ENCODE measurements around the gene NAXD.
"Not testable (repeated sequence)": the region's sequence is repeated elsewhere in the genome, so short reads cannot be mapped to it uniquely, and the experiment has no call there.

NAXD gene

DNA sequence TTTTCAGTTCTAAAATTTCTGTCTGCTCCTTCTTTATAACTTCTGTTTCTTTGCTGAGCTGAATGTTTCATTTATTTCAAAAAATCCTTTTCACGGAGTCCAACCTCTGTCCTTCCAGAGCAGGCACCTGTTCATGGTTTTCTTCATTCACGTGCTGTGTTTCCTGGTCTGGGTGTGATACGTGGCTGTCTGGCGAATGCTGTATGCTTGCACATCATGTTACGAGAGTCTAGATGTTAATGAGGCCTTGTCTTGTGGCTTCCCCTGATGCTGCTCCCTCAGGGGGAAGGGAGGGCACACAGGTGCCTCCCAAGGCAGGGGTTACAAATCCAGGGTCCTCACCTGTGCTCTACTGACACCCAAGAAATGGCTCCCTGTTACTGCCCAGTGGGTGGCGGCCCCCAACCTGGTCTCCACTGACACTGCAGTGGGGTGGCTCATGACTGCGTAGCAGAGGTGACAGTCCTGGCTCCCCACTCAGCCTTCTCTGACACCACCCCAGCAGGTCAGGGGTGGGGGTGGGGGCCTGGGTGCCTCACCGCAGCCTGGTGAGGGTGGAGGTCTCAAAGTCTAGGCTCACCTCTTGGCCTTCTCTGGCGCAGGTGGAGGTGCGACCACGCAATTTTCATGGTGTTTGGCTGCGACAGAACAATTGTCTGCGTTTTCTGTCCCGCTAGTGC, 33.7 kb upstream of the NAXD start:
- H3K9me3 Mint-ChIP-seq: no peaks in the 10 kb centered on the region
- DNase-seq: no peak
- H3K27me3 Mint-ChIP-seq: peaks cover 5 to 14% of the 10 kb centered on the region in 2 donors
- no peak overlapping the region for H3K27ac Mint-ChIP-seq
- H3K4me1 Mint-ChIP-seq: peaks cover 6 to 8% of the 10 kb centered on the region in 2 donors
- H3K36me3 Mint-ChIP-seq: no peaks in the 10 kb centered on the region
- ATAC-seq (replicated peaks): no peak
- H3K4me3 Mint-ChIP-seq: no peak overlapping the region

DNA sequence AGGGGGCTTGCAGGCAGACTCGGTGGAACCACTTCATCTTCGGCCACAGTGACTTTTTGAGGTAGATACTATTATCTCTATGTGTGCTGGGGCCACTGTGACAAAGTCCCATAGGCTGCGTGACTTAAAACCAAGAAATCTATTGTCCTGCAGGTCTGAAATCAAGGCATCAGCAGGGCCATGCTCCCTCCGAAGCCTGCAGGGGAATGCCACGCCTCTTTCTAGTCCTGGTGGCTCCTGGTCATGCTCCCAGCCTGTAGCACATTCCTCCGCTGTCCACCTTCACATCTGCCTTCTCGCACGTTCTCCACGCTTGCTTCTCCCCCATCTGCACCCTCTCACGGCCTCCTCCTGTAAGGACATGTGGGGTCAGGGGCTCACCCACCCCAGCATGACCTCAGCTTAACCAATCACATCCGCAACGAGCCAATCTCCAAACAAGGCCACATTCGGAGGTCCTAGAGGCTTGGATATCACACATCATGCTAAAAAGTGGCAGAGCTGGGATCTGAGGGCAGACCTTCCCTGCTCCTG, 32.9 kb upstream of the NAXD start:
- no peaks in the 10 kb centered on the region for H3K36me3 Mint-ChIP-seq
- ATAC-seq (replicated peaks) (no peak), DNase-seq (no peak)
- H3K4me3 Mint-ChIP-seq: no peak overlapping the region
- H3K27ac Mint-ChIP-seq: no peak overlapping the region
- no peaks in the 10 kb centered on the region for H3K9me3 Mint-ChIP-seq
- peaks cover 5 to 14% of the 10 kb centered on the region in 2 donors for H3K27me3 Mint-ChIP-seq
- peaks cover 6 to 8% of the 10 kb centered on the region in 2 donors for H3K4me1 Mint-ChIP-seq

DNA sequence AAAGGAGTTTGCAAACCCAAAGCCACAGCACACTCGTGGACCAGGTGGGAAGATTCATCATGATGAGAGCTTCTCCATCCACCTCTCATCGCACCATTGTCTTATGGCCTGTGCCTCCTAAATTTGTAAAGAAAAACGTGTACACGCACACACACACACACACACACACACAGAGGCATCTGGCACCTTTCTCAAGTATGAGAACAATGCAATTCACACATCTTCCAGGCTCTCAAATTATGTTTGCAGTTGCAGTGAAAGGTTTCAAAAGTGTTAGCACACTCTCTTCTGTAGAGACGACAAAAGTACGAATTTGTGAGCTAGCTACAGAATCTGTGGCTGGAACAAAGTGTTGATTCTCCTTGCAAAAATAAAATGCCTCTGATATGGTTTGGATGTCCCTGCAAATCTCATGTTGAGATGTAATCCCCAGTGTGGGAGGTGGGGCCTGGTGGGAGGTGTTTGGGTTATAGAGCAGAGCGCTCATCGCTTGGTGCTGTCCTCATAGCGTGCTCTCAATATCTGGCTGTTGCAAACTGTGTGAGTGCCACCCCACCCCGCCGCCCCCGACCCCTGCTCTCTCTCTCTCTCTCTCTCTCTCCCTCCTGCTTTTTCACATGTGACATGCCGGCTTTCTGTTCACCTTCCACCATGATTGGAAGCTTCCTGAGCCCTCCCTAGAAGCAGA, 32.0 kb upstream of the NAXD start:
- ATAC-seq (replicated peaks) (no peak), DNase-seq (no peak)
- Mint-ChIP-seq H3K4me3 (no peak overlapping the region), H3K27me3 (peaks cover 5 to 11% of the 10 kb centered on the region in 2 donors), H3K36me3 (no peaks in the 10 kb centered on the region), H3K27ac (no peak overlapping the region), H3K4me1 (peaks cover 6 to 8% of the 10 kb centered on the region in 2 donors), H3K9me3 (no peaks in the 10 kb centered on the region)

DNA sequence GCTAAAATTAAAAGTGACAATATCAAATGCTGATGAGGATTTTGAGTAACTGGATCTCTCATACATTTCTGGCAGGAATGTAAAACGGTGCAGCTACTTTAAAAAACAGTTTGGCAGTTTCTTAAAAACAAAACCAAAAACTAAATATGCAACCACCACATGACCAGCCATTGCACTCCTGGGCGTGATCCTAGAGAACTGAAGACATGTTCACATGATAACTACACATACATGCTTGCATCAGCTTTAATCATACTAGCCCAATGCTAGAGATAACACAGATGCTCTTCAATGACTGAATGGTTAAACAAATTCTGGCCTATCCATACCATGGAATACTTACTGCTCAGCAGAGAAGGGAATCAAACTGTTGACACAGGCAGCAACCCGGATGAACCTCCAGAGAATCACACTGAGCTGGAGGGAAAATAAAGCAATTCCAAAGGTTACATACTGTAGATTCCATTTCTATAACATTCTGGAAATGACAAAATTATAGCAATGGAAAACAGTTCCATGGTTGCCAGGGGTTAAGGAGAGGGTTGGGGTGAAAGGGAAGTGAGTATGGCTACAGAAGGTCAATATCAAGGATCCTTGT, 25.5 kb upstream of the NAXD start:
- no peaks in the 10 kb centered on the region for H3K36me3 Mint-ChIP-seq

DNA sequence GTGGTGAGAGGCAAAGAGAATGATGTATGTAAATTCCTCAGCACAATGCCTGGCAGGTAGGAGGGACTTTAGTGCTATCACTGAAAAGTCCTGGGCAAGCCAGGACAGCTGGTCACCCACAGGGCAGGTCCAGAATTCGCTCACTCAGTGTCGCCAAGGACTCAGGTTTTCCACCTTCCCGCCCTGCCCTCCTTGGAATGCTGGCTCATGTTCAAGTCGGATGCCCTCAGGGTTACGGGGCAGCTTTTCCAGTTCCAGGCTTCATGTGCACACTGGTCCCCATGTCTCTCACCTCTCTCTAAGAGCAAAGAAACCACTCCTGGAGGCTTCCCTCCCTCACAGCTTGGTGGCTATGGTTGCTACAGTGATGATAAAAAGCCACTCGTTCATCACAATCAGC, 24.8 kb upstream of the NAXD start:
- no peak for ATAC-seq (replicated peaks)
- H3K4me3 Mint-ChIP-seq: no peak overlapping the region

More for the DNA sequence above, 25.5 kb upstream of the NAXD start:
- Mint-ChIP-seq H3K4me1 (peaks cover 0 to 7% of the 10 kb centered on the region in 2 donors), H3K27me3 (peaks cover 0 to 7% of the 10 kb centered on the region in 2 donors), H3K27ac (no peak overlapping the region), H3K4me3 (no peak overlapping the region), H3K9me3 (no peaks in the 10 kb centered on the region)
- no peak for ATAC-seq (replicated peaks)
- DNase-seq: no peak

DNA sequence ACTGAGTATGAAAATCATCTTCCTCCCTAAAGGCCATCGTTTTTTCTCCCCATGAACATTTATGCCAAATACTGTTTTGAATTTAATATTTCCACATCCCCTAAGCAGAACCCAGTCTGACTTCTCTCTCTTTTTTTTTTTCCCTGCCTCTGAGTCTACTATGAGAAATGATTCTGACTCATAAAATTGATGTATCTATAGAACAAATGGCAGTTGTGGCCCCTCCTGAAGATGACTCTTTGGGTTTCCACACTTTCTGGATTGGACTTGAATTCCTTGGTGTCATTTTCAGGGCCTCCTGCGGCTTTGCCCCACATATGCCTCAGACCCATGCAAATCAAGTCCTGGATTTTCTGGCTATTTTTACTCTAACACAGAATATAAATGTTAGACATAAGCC, 22.7 kb upstream of the NAXD start:
- H3K9me3 Mint-ChIP-seq: no peaks in the 10 kb centered on the region
- no peak overlapping the region for H3K4me3 Mint-ChIP-seq
- ATAC-seq (replicated peaks) (peak in 1 of 2 donors; percentile 41), DNase-seq (no peak)
- peaks cover 0 to 14% of the 10 kb centered on the region in 2 donors for H3K4me1 Mint-ChIP-seq
- no peak overlapping the region for H3K27ac Mint-ChIP-seq
- no peaks in the 10 kb centered on the region for H3K36me3 Mint-ChIP-seq
- no peaks in the 10 kb centered on the region for H3K27me3 Mint-ChIP-seq

More for the DNA sequence above, 24.8 kb upstream of the NAXD start:
- no peak overlapping the region for H3K27ac Mint-ChIP-seq
- no peak for DNase-seq
- H3K9me3 Mint-ChIP-seq: no peaks in the 10 kb centered on the region
- peaks cover 0 to 2% of the 10 kb centered on the region in 2 donors for H3K27me3 Mint-ChIP-seq
- H3K4me1 Mint-ChIP-seq: peaks cover 0 to 7% of the 10 kb centered on the region in 2 donors
- H3K36me3 Mint-ChIP-seq: no peaks in the 10 kb centered on the region

DNA sequence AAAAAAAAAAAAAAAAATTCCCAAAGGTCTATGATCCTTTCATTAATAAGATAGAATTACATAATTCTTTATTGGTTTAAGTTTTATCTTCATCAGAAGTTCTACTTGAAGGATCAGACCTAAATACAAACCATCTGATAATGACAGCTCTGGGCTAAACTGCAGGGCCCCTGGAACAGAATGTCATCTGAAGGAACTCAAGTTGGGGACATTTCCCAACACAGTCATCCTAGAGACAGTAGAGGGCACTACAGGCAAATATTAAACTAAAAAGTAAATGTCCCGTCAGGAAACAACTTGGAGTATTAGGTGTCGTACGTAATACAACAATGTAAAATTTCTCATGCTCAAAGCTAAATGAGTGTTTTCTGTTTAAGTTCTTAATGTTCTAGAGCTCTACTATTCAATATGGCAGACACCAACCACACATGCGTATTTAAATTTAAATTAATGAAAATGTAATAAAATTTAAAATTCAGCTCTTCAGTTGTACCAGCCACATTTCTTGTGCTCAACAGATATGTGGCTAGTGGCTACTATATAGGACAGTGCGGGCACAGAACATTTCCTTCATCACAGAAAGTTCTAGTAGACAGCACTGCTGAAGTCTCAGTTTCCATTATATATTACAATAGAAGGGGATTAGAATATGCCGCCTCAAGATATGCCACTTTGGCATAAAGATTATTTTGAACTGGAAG, 21.8 kb upstream of the NAXD start:
- Mint-ChIP-seq H3K27me3 (no peaks in the 10 kb centered on the region), H3K36me3 (no peaks in the 10 kb centered on the region), H3K4me1 (peaks cover 0 to 14% of the 10 kb centered on the region in 2 donors), H3K4me3 (no peak overlapping the region), H3K27ac (no peak overlapping the region), H3K9me3 (no peaks in the 10 kb centered on the region)
- DNase-seq (no peak), ATAC-seq (replicated peaks) (peak; percentile 81 to 94)

DNA sequence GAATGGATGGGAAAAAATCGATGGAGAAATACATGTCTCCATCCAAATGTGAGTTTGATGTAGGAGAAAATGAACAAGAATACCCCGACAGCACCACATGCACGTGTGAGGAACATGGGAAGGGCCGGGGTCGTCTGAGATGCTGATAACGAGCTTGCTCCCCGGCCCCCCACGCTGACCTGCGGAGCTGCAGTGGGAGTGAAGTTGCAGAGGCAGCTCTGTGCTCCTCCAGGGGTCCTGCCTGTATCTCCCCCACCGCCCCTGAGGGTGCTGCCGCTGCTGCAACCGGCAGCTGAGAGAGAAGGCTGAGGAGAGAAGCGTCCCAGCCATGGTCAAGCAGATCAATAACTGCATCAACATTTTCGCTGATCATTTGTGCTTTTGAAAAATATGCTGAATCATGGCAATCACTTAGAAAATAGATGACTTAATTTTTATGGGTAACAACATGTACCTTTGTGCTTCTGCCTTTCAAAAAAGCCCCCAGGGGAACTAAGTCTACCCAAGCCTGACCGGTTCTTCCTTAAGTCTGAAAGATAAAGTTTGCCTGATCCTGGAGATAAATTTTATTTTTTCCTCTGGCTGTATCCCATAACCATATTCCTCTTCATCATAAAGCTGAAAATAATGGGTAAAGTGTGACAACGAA, 18.2 kb upstream of the NAXD start:
- ATAC-seq (replicated peaks) (no peak), DNase-seq (no peak)
- Mint-ChIP-seq H3K4me1 (peaks cover 0 to 14% of the 10 kb centered on the region in 2 donors), H3K27ac (no peak overlapping the region), H3K27me3 (peaks cover 0 to 2% of the 10 kb centered on the region in 2 donors), H3K36me3 (no peaks in the 10 kb centered on the region), H3K9me3 (no peaks in the 10 kb centered on the region), H3K4me3 (no peak overlapping the region)

DNA sequence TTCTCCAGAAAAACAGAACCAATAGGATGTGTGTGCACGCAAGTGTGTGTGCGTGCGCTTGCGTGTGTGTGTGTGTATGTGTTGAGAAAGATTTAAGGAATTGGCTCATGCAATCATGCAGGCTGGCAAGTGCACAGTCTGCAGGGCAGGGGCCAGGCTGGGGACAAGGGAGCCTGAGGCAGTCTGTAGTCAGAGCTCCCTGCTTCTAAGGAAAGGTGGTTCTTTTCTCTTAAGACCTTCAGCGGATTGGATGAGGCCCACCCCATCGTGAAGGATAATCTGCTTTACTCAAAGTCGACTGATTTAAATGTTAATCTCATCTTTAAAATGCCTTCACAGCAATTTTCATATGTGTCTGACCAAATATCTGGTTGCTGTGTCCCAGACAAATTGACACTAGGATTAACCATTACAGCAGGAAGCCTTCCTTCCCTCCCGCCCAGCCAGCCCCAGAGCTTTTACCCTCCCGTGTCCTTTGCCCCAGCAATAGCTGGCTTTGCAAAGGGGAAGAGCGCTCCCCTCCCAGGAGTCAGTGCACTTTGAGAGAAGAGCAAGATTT, 15.0 kb upstream of the NAXD start:
- Mint-ChIP-seq H3K4me1 (peaks cover 0 to 7% of the 10 kb centered on the region in 2 donors), H3K27me3 (peaks cover 4 to 10% of the 10 kb centered on the region in 2 donors), H3K27ac (no peak overlapping the region), H3K4me3 (no peak overlapping the region), H3K9me3 (no peaks in the 10 kb centered on the region), H3K36me3 (no peaks in the 10 kb centered on the region)
- no peak for ATAC-seq (replicated peaks)
- DNase-seq: no peak

DNA sequence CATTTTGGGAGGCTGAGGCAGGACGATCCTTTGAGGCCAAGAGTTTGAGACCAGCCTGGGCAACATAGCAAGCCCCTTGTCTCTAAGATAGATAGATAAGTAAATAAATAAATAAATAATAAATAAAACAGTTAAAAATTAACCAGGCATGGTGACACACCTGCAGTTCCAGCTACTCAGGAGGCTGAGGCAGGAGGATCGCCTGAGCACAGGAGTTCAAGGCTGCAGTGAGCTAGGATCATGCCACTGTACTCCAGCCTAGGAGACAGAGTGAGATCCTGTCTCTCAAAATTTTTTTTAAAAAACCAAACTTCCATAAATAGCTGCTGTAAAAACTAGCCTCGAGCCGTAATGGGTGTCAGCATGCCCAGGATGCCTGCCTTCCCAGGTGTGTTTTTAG, 14.4 kb upstream of the NAXD start:
- Mint-ChIP-seq H3K9me3 (no peaks in the 10 kb centered on the region), H3K4me3 (no peak overlapping the region), H3K4me1 (peaks cover 0 to 7% of the 10 kb centered on the region in 2 donors), H3K27me3 (peaks cover 4 to 10% of the 10 kb centered on the region in 2 donors), H3K36me3 (no peaks in the 10 kb centered on the region), H3K27ac (no peak overlapping the region)
- DNase-seq (no peak), ATAC-seq (replicated peaks) (no peak)

DNA sequence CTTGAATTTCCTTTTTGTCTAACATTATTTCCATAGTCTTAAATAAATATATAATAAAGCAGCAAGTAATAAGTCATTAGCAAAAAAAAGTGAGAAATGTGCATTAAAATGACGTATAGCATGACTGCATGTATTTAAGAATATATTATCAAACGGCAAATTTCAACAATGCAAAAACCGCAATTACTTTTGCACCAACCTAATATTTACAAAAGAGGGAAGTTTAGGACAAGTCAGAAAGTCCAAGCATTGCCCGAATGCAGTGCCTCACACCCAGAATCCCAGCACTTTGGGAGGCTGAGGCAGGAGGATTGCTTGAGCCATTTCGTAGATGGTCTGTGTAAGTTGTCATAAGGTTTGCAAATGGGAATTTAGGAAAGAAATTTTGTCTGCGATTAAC, 10.2 kb upstream of the NAXD start:
- Mint-ChIP-seq H3K9me3 (no peaks in the 10 kb centered on the region), H3K36me3 (no peaks in the 10 kb centered on the region), H3K4me1 (no peaks in the 10 kb centered on the region), H3K27ac (no peak overlapping the region), H3K4me3 (no peak overlapping the region), H3K27me3 (peaks cover 5 to 10% of the 10 kb centered on the region in 2 donors)
- DNase-seq (no peak), ATAC-seq (replicated peaks) (no peak)

DNA sequence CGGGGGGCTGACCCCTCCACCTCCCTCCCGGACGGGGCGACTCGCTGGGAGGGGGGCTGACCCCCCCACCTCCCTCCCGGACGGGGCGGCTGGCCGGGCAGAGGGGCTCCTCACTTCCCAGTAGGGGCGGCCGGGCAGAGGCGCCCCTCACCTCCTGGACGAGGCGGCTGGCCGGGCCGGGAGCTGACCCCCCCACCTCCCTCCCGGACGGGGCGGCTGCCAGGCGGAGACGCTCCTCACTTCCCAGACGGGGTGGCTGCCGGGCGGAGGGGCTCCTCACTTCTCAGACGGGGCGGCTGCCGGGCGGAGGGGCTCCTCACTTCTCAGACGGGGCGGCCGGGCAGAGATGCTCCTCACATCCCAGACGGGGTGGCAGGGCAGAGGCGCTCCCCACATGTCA, 9.1 kb upstream of the NAXD start:
- not testable (repeated sequence) for DNase-seq; H3K27me3 Mint-ChIP-seq; ATAC-seq (replicated peaks)

DNA sequence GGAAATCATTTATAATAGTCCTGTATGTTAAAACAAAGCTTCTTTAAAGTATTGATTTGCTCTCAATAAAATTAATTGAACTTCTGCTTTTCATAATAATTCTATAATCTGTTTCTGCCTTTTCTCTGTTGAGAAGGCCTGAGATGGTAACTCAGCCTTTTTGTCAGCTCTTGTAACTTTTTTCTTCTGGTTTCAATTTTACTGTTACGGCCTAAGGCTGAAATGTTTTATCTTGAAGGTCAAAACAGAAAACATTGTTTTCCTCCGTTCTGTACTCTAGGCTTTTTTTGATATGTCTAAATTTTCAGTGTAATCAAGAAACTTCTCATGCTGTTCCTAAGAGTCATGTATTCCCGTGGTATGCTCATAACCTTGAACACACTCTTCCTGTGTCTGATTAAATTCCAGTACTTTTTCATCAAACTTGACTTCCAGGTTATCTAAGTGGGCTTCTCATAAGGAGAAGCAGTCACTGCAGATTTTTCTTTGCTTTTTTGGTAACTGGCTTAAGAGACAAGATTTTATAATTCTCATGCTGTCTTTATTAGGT, 7.6 kb upstream of the NAXD start:
- Mint-ChIP-seq H3K4me1 (peaks cover 0 to 3% of the 10 kb centered on the region in 2 donors), H3K36me3 (no peaks in the 10 kb centered on the region), H3K27ac (no peak overlapping the region), H3K27me3 (peaks cover 2 to 5% of the 10 kb centered on the region in 2 donors), H3K9me3 (no peaks in the 10 kb centered on the region), H3K4me3 (no peak overlapping the region)
- ATAC-seq (replicated peaks) (no peak), DNase-seq (no peak)

More for the DNA sequence above, 9.1 kb upstream of the NAXD start:
- not testable (repeated sequence) for H3K36me3 Mint-ChIP-seq, H3K9me3 Mint-ChIP-seq, H3K4me1 Mint-ChIP-seq, H3K4me3 Mint-ChIP-seq, H3K27ac Mint-ChIP-seq

Data from stimulated activated naive B cell treated with anti-CD40 and anti-IgM and Interleukin-4, amounts not matched to agents 10 μg/mL and 1 μg/mL and 100 μg/mL, for 72 hours (primary cell).